Caco-2 (cell line): ENCODE results near the gene UPF2. TPM values are rescaled to one million over a fixed set of nuclear protein-coding genes. Genes with fewer than 3 reads are reported as not detected.

Source experiments
- BruUV-seq: library from RNA; stranded (reverse); fragments of 400-500 nt; replicated peaks from 2 replicates; lab custom pipeline; 2021; lab: Mats Ljungman, UMichigan
- CTCF ChIA-PET: fragments of 300-600 bp; sonication (Branson Sonifier 250); formaldehyde crosslinking; loops from one replicate; lab custom pipeline; 2022; ENCODE audit warnings: antibody characterized with exemption; lab: Charles Lee
- POLR2A ChIA-PET: fragments of 300-600 bp; sonication (Branson Sonifier 250); formaldehyde crosslinking; loops from one replicate; lab custom pipeline; 2022; ENCODE audit warnings: antibody characterized with exemption; lab: Charles Lee
- DNase-seq, 2 experiments: peaks; one replicate each; pipeline versions ENCODE4 v3.0.0 to v3.0.0-alpha.2; 2020 to 2022
- H3K27me3 ChIP-seq: replicated peaks from 2 replicates; pipeline ENCODE4 v1.6.0; 2011; ENCODE audit warnings: low read length; ENCODE audit not compliant: control insufficient read depth, insufficient read depth
- H3K36me3 ChIP-seq: 2 replicates; pipeline ENCODE4 v1.5.1; 2011; ENCODE audit warnings: low read length; ENCODE audit not compliant: control insufficient read depth, insufficient read depth
- H3K4me1 ChIP-seq: fragments of 250-450 bp; sonication (Bioruptor Pico); 2 replicates; pipeline ENCODE4 v1.5.1; 2020; ENCODE audit warnings: mild to moderate bottlenecking
- H3K4me3 ChIP-seq: 2 replicates; pipeline ENCODE4 v1.5.1; 2011; ENCODE audit warnings: low read depth, mild to moderate bottlenecking, control low read depth, low read length
- H3K9me3 ChIP-seq: fragments of 250-450 bp; sonication (Bioruptor Pico); 2 replicates; pipeline ENCODE4 v1.5.1; 2020; ENCODE audit warnings: mild to moderate bottlenecking, moderate library complexity
- H3K27ac Mint-ChIP-seq: one replicate; pipeline ENCODE4 v1.8.0; 2022; ENCODE audit warnings: mixed read lengths; ENCODE audit not compliant: unreplicated experiment
- H3K27me3 Mint-ChIP-seq: one replicate; pipeline ENCODE4 v1.8.0; 2022; ENCODE audit warnings: mixed read lengths; ENCODE audit not compliant: insufficient read depth, unreplicated experiment
- H3K36me3 Mint-ChIP-seq: one replicate; pipeline ENCODE4 v1.8.0; 2022; ENCODE audit warnings: mild to moderate bottlenecking, mixed read lengths; ENCODE audit not compliant: insufficient read depth, unreplicated experiment
- H3K4me1 Mint-ChIP-seq: one replicate; pipeline ENCODE4 v1.8.0; 2022; ENCODE audit warnings: low read depth, mixed read lengths; ENCODE audit not compliant: unreplicated experiment
- H3K4me3 Mint-ChIP-seq: one replicate; pipeline ENCODE4 v1.8.0; 2022; ENCODE audit warnings: mild to moderate bottlenecking, moderate library complexity, mixed read lengths; ENCODE audit not compliant: unreplicated experiment
- H3K9me3 Mint-ChIP-seq: one replicate; pipeline ENCODE4 v1.8.0; 2022; ENCODE audit warnings: mixed read lengths; ENCODE audit not compliant: unreplicated experiment
- CTCF ChIP-seq, 2 experiments: fragments of 200-600 bp in 1 of 2; IDR thresholded peaks; 1 replicate in 1 of 2; 2 replicates in 1 of 2; pipeline versions ENCODE4 v1.5.1 to v1.8.0; 2011 to 2022; ENCODE audit warnings: antibody characterized with exemption in 1 of 2, control low read depth in 1 of 2, inconsistent platforms in 1 of 2, low read depth in 1 of 2, low read length in 1 of 2, mild to moderate bottlenecking in 1 of 2, moderate library complexity in 1 of 2; ENCODE audit not compliant: insufficient read depth in 1 of 2, severe bottlenecking in 1 of 2, unreplicated experiment in 1 of 2
- intact Hi-C: fragments of 100-400 bp; cut with micrococcal nuclease; formaldehyde crosslinking; loops from one replicate; pipeline ENCODE4 v1.10.0; 2022; ENCODE audit not compliant: unreplicated experiment
- total RNA-seq: library from RNA; stranded (reverse); gene quantifications from 2 replicates; pipeline ENCODE4 v1.2.3, GENCODE V29; 2022

The UPF2 gene
- total RNA-seq, 1 experiment from 2014 or later, result 40.6 TPM

- no peak for TF ChIP-seq CTCF (IDR thresholded peaks at IDR 0.05; ENCODE audit: insufficient read depth in 1 of 2, low read depth in 1 of 2, low read length in 1 of 2, severe bottlenecking in 1 of 2, unreplicated experiment in 1 of 2)
- no TSS peak for BruUV-seq
- no peak overlapping the region for H3K4me3 Mint-ChIP-seq
- CTCF ChIA-PET, result interaction anchor here (1.3 kb wide), 1 partner anchor 140 kb away, joined by 3 read pairs; no protein-coding TSS in a partner anchor
- peaks cover 73% of the 10 kb centered on the region for H3K36me3 Mint-ChIP-seq
- no peak overlapping the region for H3K4me3 ChIP-seq
- H3K4me1 Mint-ChIP-seq, result peaks cover 28% of the 10 kb centered on the region
- no peaks in the 10 kb centered on the region for H3K27me3 Mint-ChIP-seq
- H3K9me3 Mint-ChIP-seq, result no peaks in the 10 kb centered on the region
- POLR2A ChIA-PET, result no interaction called here
- no peaks in the 10 kb centered on the region for H3K27me3 ChIP-seq
- H3K9me3 ChIP-seq, result no peaks in the 10 kb centered on the region
- intact Hi-C loops, result loop anchor here (5.0 kb wide), 1 partner anchor 102 kb away; no protein-coding TSS in a partner anchor
- H3K27ac Mint-ChIP-seq, result peak overlapping the region; percentile 10
- H3K36me3 ChIP-seq, result peaks cover 6% of the 10 kb centered on the region
- DNase-seq, result no peak
- peaks cover 19% of the 10 kb centered on the region for H3K4me1 ChIP-seq
Measured at GRCh38 chr10:11934262-11934661, 108.3 kb downstream of the UPF2 start.

- H3K27ac Mint-ChIP-seq, result peak overlapping the region; percentile 10
- POLR2A ChIA-PET, result no interaction called here
Measured at GRCh38 chr10:11933577-11934223, 108.9 kb downstream of the UPF2 start.

More at GRCh38 chr10:11933577-11934223, 108.9 kb downstream of the UPF2 start:
- H3K4me3 Mint-ChIP-seq, result no peak overlapping the region
- H3K36me3 Mint-ChIP-seq, result peaks cover 75% of the 10 kb centered on the region
- peaks cover 28% of the 10 kb centered on the region for H3K4me1 Mint-ChIP-seq
- Histone ChIP-seq H3K27me3 (no peaks in the 10 kb centered on the region), H3K4me1 (peaks cover 19% of the 10 kb centered on the region), H3K4me3 (no peak overlapping the region), H3K9me3 (no peaks in the 10 kb centered on the region), H3K36me3 (peaks cover 6% of the 10 kb centered on the region)
- H3K9me3 Mint-ChIP-seq, result no peaks in the 10 kb centered on the region
- CTCF ChIA-PET, result interaction anchor here (1.3 kb wide), 1 partner anchor 140 kb away, joined by 3 read pairs; no protein-coding TSS in a partner anchor
- H3K27me3 Mint-ChIP-seq, result no peaks in the 10 kb centered on the region
- intact Hi-C loops, result loop anchor here (5.0 kb wide), 1 partner anchor 101 kb away; no protein-coding TSS in a partner anchor
- no peak for DNase-seq
- no peak for TF ChIP-seq CTCF (IDR thresholded peaks at IDR 0.05; ENCODE audit: insufficient read depth in 1 of 2, low read depth in 1 of 2, low read length in 1 of 2, severe bottlenecking in 1 of 2, unreplicated experiment in 1 of 2)
- BruUV-seq, result no TSS peak
